ENCODE data around the gene DNM3. TPM values are rescaled to one million over a fixed set of nuclear protein-coding genes. Genes with fewer than 3 reads are reported as not detected.

DNM3 gene
- polyA plus RNA-seq, 1 of the 3 experiments (the other 2 are of a cell fraction), result 0.43 TPM

DNA sequence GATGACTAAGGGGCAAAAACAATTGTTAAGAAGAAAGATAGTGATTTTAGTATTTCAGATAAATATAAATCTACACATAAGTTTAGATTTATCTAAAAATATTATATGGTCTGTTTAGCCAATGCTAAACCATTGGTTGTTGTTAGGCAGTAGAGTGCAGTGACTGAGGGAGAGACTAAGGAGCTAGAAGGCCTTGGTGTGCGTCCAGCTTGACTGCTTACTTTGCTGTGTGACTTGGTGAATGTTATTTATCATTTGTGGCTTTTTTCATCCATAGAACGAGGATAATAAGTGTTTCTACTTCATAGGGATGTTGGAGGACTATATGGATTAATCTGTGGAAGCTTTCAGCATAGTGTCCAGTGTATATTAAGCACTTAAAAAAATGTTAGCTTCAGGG, 314.5 kb downstream of the DNM3 start (continued):
- TF ChIP-seq RXRA (IDR thresholded peaks at IDR 0.05; ENCODE audit: borderline replicate concordance, low read depth) (no peak), CTCF (IDR thresholded peaks at IDR 0.05) (no peak), CHD2 (IDR thresholded peaks at IDR 0.05; ENCODE audit: low read length, partially characterized antibody) (no peak), FOXM1 (IDR thresholded peaks at IDR 0.05; ENCODE audit: low read depth) (no peak), TEAD4 (IDR thresholded peaks at IDR 0.05; ENCODE audit: borderline replicate concordance, insufficient read depth) (no peak), MXI1 (IDR thresholded peaks at IDR 0.05; ENCODE audit: low read depth, low read length) (no peak), NRF1 (IDR thresholded peaks at IDR 0.05; ENCODE audit: low read depth, low read length) (no peak), FOSL2 (IDR thresholded peaks at IDR 0.05; ENCODE audit: borderline replicate concordance, low read depth) (no peak)

DNA sequence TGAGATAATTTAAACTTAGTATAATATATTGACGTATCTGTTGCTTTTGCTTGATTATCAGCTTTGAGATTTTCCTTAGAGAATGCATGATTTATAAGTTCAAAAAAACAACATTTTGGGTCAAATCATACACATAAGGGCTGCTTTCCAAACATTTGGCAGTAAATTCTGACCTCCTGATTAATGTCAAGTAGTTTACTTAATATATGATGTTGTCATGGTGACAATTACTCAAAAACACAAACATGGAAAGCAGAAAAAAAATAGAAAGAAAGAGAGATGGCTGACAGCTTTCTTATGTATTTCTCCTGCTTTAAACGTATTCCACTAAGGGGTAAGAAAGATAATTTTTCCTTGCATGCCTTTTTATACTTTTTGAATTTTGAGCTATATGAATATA, 320.9 kb downstream of the DNM3 start:
- POLR2A ChIA-PET, result no interaction called here

More for the DNA sequence above, 320.9 kb downstream of the DNM3 start:
- no peak overlapping the region for H3K9ac ChIP-seq
- peaks cover 3% of the 10 kb centered on the region for H3F3A ChIP-seq (replicated peaks; ENCODE audit: insufficient read depth)
- H3K9me2 ChIP-seq, result no peaks in the 10 kb centered on the region
- H3K79me2 ChIP-seq (ENCODE audit: insufficient read depth), result no peaks in the 10 kb centered on the region
- H3K9me3 ChIP-seq, result no peaks in the 10 kb centered on the region
- peaks cover 4 to 11% of the 10 kb centered on the region in 2 experiments; a peak in 2 of 4 replicates for H3K4me1 ChIP-seq (ENCODE audit: control insufficient read depth in 1 of 2, insufficient read depth in 2 of 2, low read depth in 1 of 2, low read length in 1 of 2)
- no peaks in the 10 kb centered on the region for H3K27me3 ChIP-seq (ENCODE audit: insufficient read depth)
- WGBS (ENCODE audit: low lambda C conversion rate), result 82% methylated on average over 2 of the region's 2 CpGs
- H3K27ac ChIP-seq (ENCODE audit: low read depth in 2 of 2, low read length in 1 of 2), result no peak overlapping the region
- CTCF ChIA-PET, result interaction anchor here (1.0 kb wide), 1 partner anchor 13 kb away, joined by 3 read pairs; no protein-coding TSS in a partner anchor
- H4K20me1 ChIP-seq (ENCODE audit: insufficient read depth), result no peaks in the 10 kb centered on the region
- no peak overlapping the region for H2AFZ ChIP-seq (ENCODE audit: low read depth)
- DNase-seq, result no peak
- H3K4me3 ChIP-seq (ENCODE audit: low read depth in 2 of 2, low read length in 1 of 2), result no peak overlapping the region
- H3K36me3 ChIP-seq (replicated peaks in 1 of 2; ENCODE audit: control insufficient read depth in 1 of 2, insufficient read depth in 2 of 2, low read length in 1 of 2), result no peaks in the 10 kb centered on the region
- no peak overlapping the region for H3K4me2 ChIP-seq
- TF ChIP-seq REST (IDR thresholded peaks at IDR 0.05; ENCODE audit: low read depth, low read length), result no peak
- no peak for TF ChIP-seq USF2 (IDR thresholded peaks at IDR 0.05; ENCODE audit: borderline replicate concordance, low read depth, low read length)
- TF ChIP-seq, protein P1, sequence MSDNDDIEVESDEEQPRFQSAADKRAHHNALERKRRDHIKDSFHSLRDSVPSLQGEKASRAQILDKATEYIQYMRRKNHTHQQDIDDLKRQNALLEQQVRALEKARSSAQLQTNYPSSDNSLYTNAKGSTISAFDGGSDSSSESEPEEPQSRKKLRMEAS (IDR thresholded peaks at IDR 0.05; ENCODE audit: low read depth), result no peak
- no peak for TF ChIP-seq GATA2 (CRISPR knock-in tag; IDR thresholded peaks at IDR 0.05)
- no peak for TF ChIP-seq RXRA (IDR thresholded peaks at IDR 0.05; ENCODE audit: borderline replicate concordance, low read depth)
- no peak for TF ChIP-seq RFX5 (IDR thresholded peaks at IDR 0.05; ENCODE audit: low read length)
